IPS-NIHi7 (cell line): ENCODE measurements around the gene MMP14.
"Not testable (repeated sequence)": the region's sequence is repeated elsewhere in the genome, so short reads cannot be mapped to it uniquely, and the experiment has no call there.

Source experiments
- DNase-seq: peaks from one replicate; pipeline ENCODE4 v3.0.0; 2012; ENCODE audit warnings: mixed read lengths; ENCODE audit errors: extremely low spot score

MMP14 gene

GRCh38 chr14:22841769-22842168 is 5.4 kb downstream of the MMP14 start:
- DNase-seq = no peak

- DNase-seq = no peak
Measured at GRCh38 chr14:22842211-22843122, 6.1 kb downstream of the MMP14 start.

GRCh38 chr14:22843123-22843925 is 6.9 kb downstream of the MMP14 start:
- DNase-seq = no peak

GRCh38 chr14:22844221-22845102 is 8.1 kb downstream of the MMP14 start:
- DNase-seq = no peak

GRCh38 chr14:22845103-22845394 is 8.7 kb downstream of the MMP14 start:
- DNase-seq = no peak

GRCh38 chr14:22845821-22846625 is 9.6 kb downstream of the MMP14 start:
- no peak for DNase-seq

- DNase-seq = no peak
Measured at GRCh38 chr14:22846811-22847307, 10.5 kb downstream of the MMP14 start.

GRCh38 chr14:22847661-22848341 is 11.4 kb downstream of the MMP14 start:
- no peak for DNase-seq

- peak; percentile 45 for DNase-seq
Measured at GRCh38 chr14:22848351-22849164, 12.2 kb downstream of the MMP14 start.

GRCh38 chr14:22849212-22849819 is 12.9 kb downstream of the MMP14 start:
- DNase-seq = no peak

- no peak for DNase-seq
Measured at GRCh38 chr14:22850944-22851764, 14.8 kb downstream of the MMP14 start.

- not testable (repeated sequence) for DNase-seq
Measured at GRCh38 chr14:22852178-22852577, 15.8 kb downstream of the MMP14 start.

- DNase-seq = no peak
Measured at GRCh38 chr14:22852599-22852939, 16.2 kb downstream of the MMP14 start.

GRCh38 chr14:22852940-22853767 is 16.8 kb downstream of the MMP14 start:
- peak; percentile 83 for DNase-seq

GRCh38 chr14:22854296-22854695 is 17.9 kb downstream of the MMP14 start:
- DNase-seq = not testable (repeated sequence)

- no peak for DNase-seq
Measured at GRCh38 chr14:22854963-22855724, 18.8 kb downstream of the MMP14 start.

GRCh38 chr14:22856428-22856827 is 20.0 kb downstream of the MMP14 start:
- no peak for DNase-seq
